AG09319 (cell line): Measurements from ENCODE around the gene NDUFAF3.
A peak's percentile ranks its signal among the peaks of the same experiment; 100 is the strongest.

ENCODE experiments used
- DNase-seq: peaks from one replicate; pipeline ENCODE4 v3.0.0-alpha.2; 2010; ENCODE audit warnings: low read depth; ENCODE audit errors: extremely low read depth
- CTCF ChIP-seq: IDR thresholded peaks from 2 replicates; pipeline ENCODE4 v1.5.1; 2011; ENCODE audit warnings: low read depth, mild to moderate bottlenecking, inconsistent platforms, low read length, moderate library complexity

NDUFAF3 gene

GRCh38 chr3:49021813-49022687 is at the start of gene NDUFAF3:
Gene NDUFAF3, plus strand, starts transcription at chr3:49022121. Its CDS starts 24 bp downstream, at chr3:49022145.
- TF ChIP-seq CTCF = peak; percentile 91
- peak; percentile 80 for DNase-seq

- TF ChIP-seq CTCF = no peak
Measured at GRCh38 chr3:48974076-48974864, 47.7 kb upstream of the NDUFAF3 start.

GRCh38 chr3:48979451-48979850 is 42.5 kb upstream of the NDUFAF3 start:
- DNase-seq = no peak
- TF ChIP-seq CTCF = no peak

More at GRCh38 chr3:48974076-48974864, 47.7 kb upstream of the NDUFAF3 start:
- DNase-seq = no peak

DNA sequence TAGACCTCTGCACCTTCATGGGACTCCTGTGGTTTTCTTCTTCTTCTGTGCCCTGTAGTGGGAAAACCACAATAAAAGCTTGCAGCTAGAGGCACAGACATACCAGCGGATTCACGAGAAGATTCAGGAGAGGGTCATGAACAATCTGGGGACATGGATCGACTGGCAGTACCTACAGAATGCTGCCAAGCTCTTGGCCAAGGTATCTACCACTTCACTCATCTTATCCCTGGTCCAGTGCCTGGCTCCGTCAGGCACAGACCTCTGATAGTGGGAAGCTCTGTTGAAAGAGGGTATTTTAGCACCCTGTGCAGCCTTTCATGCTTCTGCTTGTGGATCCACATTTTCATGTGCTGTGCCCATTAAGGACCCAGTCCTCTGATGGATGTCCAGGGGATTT is 41.6 kb upstream of the NDUFAF3 start:
- no peak for TF ChIP-seq CTCF
- no peak for DNase-seq

DNA sequence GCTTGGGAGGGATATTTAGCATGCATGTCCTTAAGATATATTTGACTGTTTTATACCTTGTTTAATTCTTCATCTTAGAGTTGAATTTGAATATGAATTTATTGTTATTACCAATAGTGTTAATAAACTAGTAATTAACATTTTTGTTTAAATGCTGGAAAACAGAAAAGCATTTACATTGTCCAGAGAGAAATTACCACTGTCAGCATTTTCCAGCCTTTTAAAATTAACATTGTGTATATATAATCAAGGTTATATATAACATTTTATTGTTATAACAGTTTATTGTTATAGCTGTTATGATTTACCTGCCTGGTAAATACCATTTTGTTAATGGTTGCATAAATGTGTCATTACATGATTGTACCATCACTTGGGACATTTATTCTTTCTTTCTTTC is 39.9 kb upstream of the NDUFAF3 start:
- no peak for DNase-seq
- no peak for TF ChIP-seq CTCF

GRCh38 chr3:48982686-48983085 is 39.2 kb upstream of the NDUFAF3 start:
- no peak for DNase-seq
- TF ChIP-seq CTCF = no peak

- no peak for TF ChIP-seq CTCF
- no peak for DNase-seq
Measured at GRCh38 chr3:48983096-48983495, 38.8 kb upstream of the NDUFAF3 start.
